ENCODE results near the gene SLFN14. TPM values are rescaled to one million over a fixed set of nuclear protein-coding genes. Genes with fewer than 3 reads are reported as not detected.

The SLFN14 gene
- total RNA-seq, 1 donor from 2014 or later, result not detected

DNA sequence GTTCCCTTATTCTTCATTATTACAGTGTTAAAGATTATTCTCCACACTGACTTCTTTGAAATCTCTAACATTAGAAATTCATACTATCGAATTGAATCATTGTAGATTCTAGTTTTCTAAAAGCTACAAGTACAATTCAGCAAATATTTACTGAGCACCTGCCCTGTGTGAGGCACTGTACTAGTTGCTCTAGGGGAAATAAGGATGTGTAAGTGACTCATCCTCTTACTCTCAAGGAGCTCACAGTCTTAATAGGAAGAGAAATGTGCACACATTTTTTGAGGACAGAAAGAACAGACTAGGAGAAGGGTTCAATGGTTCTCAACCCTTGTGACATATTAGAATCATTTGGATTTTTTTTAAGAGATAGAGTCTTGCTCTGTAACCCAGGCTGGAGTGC lies 15.5 kb downstream of the SLFN14 start:
- no peak for DNase-seq
- Mint-ChIP-seq H3K4me1 (ENCODE audit: low read depth, unreplicated experiment) (no peaks in the 10 kb centered on the region), H3K36me3 (ENCODE audit: unreplicated experiment) (no peaks in the 10 kb centered on the region), H3K27me3 (ENCODE audit: unreplicated experiment) (peaks cover 3% of the 10 kb centered on the region), H3K4me3 (ENCODE audit: unreplicated experiment) (no peak overlapping the region), H3K27ac (ENCODE audit: unreplicated experiment) (no peak overlapping the region), H3K9me3 (ENCODE audit: unreplicated experiment) (no peaks in the 10 kb centered on the region)
- TF ChIP-seq, protein P1, sequence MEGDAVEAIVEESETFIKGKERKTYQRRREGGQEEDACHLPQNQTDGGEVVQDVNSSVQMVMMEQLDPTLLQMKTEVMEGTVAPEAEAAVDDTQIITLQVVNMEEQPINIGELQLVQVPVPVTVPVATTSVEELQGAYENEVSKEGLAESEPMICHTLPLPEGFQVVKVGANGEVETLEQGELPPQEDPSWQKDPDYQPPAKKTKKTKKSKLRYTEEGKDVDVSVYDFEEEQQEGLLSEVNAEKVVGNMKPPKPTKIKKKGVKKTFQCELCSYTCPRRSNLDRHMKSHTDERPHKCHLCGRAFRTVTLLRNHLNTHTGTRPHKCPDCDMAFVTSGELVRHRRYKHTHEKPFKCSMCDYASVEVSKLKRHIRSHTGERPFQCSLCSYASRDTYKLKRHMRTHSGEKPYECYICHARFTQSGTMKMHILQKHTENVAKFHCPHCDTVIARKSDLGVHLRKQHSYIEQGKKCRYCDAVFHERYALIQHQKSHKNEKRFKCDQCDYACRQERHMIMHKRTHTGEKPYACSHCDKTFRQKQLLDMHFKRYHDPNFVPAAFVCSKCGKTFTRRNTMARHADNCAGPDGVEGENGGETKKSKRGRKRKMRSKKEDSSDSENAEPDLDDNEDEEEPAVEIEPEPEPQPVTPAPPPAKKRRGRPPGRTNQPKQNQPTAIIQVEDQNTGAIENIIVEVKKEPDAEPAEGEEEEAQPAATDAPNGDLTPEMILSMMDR (IDR thresholded peaks at IDR 0.05; ENCODE audit: partially characterized antibody, unreplicated experiment), result no peak

GRCh38 chr17:35543856-35544255 lies 16.8 kb downstream of the SLFN14 start:
- TF ChIP-seq, protein P1 (IDR thresholded peaks at IDR 0.05; ENCODE audit: partially characterized antibody, unreplicated experiment), result no peak
- H3K9me3 Mint-ChIP-seq (ENCODE audit: unreplicated experiment), result no peaks in the 10 kb centered on the region
- peaks cover 3% of the 10 kb centered on the region for H3K27me3 Mint-ChIP-seq (ENCODE audit: unreplicated experiment)
- DNase-seq, result no peak
- H3K4me1 Mint-ChIP-seq (ENCODE audit: low read depth, unreplicated experiment), result no peaks in the 10 kb centered on the region
- no peak overlapping the region for H3K27ac Mint-ChIP-seq (ENCODE audit: unreplicated experiment)
- no peaks in the 10 kb centered on the region for H3K36me3 Mint-ChIP-seq (ENCODE audit: unreplicated experiment)
- H3K4me3 Mint-ChIP-seq (ENCODE audit: unreplicated experiment), result no peak overlapping the region

DNA sequence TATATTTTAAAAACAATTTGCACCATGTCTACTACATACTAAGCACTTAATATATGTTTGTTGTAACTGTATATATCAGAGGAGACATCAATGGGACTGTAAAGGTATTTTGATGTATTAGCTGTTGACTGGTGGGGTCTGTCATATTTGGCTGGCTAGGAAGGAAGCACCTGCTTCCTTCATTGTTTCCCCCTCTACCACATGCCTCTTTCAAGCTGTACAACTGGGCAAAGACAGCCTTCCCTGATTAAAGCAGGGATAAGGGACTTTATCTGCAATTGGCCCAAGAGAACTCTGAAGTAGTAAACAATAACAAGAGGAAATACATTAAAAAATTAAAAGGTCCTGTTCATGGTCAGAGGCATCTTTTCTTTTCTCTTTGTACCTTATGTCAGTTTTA lies 17.6 kb downstream of the SLFN14 start:
- H3K4me3 Mint-ChIP-seq (ENCODE audit: unreplicated experiment), result no peak overlapping the region
- no peak for DNase-seq
- TF ChIP-seq, protein P1 (IDR thresholded peaks at IDR 0.05; ENCODE audit: partially characterized antibody, unreplicated experiment), result no peak
- no peaks in the 10 kb centered on the region for H3K4me1 Mint-ChIP-seq (ENCODE audit: low read depth, unreplicated experiment)
- H3K9me3 Mint-ChIP-seq (ENCODE audit: unreplicated experiment), result no peaks in the 10 kb centered on the region
- no peak overlapping the region for H3K27ac Mint-ChIP-seq (ENCODE audit: unreplicated experiment)
- H3K27me3 Mint-ChIP-seq (ENCODE audit: unreplicated experiment), result peaks cover 3% of the 10 kb centered on the region
- H3K36me3 Mint-ChIP-seq (ENCODE audit: unreplicated experiment), result no peaks in the 10 kb centered on the region

GRCh38 chr17:35541434-35541833 lies 19.2 kb downstream of the SLFN14 start:
- H3K9me3 Mint-ChIP-seq (ENCODE audit: unreplicated experiment), result no peaks in the 10 kb centered on the region
- H3K27ac Mint-ChIP-seq (ENCODE audit: unreplicated experiment), result no peak overlapping the region
- H3K4me1 Mint-ChIP-seq (ENCODE audit: low read depth, unreplicated experiment), result no peaks in the 10 kb centered on the region
- no peak for DNase-seq
- H3K36me3 Mint-ChIP-seq (ENCODE audit: unreplicated experiment), result no peaks in the 10 kb centered on the region
- no peak overlapping the region for H3K4me3 Mint-ChIP-seq (ENCODE audit: unreplicated experiment)
- TF ChIP-seq, protein P1 (IDR thresholded peaks at IDR 0.05; ENCODE audit: partially characterized antibody, unreplicated experiment), result no peak
- peaks cover 3% of the 10 kb centered on the region for H3K27me3 Mint-ChIP-seq (ENCODE audit: unreplicated experiment)

GRCh38 chr17:35540589-35541404 lies 19.8 kb downstream of the SLFN14 start:
- peaks cover 3% of the 10 kb centered on the region for H3K27me3 Mint-ChIP-seq (ENCODE audit: unreplicated experiment)
- TF ChIP-seq, protein P1 (IDR thresholded peaks at IDR 0.05; ENCODE audit: partially characterized antibody, unreplicated experiment), result no peak

More at GRCh38 chr17:35540589-35541404, 19.8 kb downstream of the SLFN14 start:
- no peak overlapping the region for H3K4me3 Mint-ChIP-seq (ENCODE audit: unreplicated experiment)
- H3K4me1 Mint-ChIP-seq (ENCODE audit: low read depth, unreplicated experiment), result no peaks in the 10 kb centered on the region
- no peak overlapping the region for H3K27ac Mint-ChIP-seq (ENCODE audit: unreplicated experiment)
- no peak for DNase-seq
- no peaks in the 10 kb centered on the region for H3K9me3 Mint-ChIP-seq (ENCODE audit: unreplicated experiment)
- H3K36me3 Mint-ChIP-seq (ENCODE audit: unreplicated experiment), result no peaks in the 10 kb centered on the region

Measured in glutamatergic neuron (in vitro differentiated cells).